ENCODE data around the gene RASGRP4.
"Not testable (repeated sequence)": the region's sequence is repeated elsewhere in the genome, so short reads cannot be mapped to it uniquely, and the experiment has no call there.

The RASGRP4 gene

DNA sequence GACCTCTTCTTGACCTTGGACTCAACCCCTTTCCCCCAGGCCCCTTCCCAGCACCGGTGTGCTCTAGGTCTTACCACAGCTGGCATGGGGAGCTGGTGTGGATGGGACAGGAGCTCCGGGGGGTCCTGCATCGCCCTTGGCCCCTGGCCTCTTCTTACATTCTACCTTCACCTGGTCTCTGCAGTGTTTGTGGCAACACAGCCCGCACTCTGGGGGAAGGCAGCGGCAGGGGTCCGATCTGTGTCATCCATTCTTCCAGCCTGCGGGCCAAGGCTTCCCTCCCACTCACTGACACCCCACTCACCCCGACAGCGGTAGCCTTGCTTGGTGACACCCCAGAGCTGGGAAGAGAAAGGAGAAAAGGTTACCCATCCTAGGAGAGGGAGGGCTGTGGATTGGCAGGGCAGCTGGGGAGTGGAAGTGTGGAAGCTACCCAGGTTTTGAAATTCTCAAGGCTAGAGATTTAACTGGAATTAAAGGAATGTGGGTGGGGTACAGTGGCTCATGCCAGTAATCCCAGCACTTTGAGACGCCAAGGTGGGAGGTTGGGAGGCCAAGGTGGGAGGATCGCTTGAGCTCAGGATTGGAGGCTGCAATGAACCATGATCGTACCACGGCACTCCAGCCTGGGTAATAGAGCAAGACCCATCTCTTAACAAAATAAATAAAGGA, 14.8 kb downstream of the RASGRP4 start:
- TF ChIP-seq POLR2A (IDR thresholded peaks at IDR 0.05; ENCODE audit: extremely low read depth, insufficient read length) (no peak), MYC (IDR thresholded peaks at IDR 0.05; ENCODE audit: low read depth, low read length) (no peak)
- TF ChIP-seq, protein P1, sequence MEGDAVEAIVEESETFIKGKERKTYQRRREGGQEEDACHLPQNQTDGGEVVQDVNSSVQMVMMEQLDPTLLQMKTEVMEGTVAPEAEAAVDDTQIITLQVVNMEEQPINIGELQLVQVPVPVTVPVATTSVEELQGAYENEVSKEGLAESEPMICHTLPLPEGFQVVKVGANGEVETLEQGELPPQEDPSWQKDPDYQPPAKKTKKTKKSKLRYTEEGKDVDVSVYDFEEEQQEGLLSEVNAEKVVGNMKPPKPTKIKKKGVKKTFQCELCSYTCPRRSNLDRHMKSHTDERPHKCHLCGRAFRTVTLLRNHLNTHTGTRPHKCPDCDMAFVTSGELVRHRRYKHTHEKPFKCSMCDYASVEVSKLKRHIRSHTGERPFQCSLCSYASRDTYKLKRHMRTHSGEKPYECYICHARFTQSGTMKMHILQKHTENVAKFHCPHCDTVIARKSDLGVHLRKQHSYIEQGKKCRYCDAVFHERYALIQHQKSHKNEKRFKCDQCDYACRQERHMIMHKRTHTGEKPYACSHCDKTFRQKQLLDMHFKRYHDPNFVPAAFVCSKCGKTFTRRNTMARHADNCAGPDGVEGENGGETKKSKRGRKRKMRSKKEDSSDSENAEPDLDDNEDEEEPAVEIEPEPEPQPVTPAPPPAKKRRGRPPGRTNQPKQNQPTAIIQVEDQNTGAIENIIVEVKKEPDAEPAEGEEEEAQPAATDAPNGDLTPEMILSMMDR (IDR thresholded peaks at IDR 0.05; ENCODE audit: low read depth, low read length), result no peak
- TF ChIP-seq, protein P2, sequence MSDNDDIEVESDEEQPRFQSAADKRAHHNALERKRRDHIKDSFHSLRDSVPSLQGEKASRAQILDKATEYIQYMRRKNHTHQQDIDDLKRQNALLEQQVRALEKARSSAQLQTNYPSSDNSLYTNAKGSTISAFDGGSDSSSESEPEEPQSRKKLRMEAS (IDR thresholded peaks at IDR 0.05; ENCODE audit: low read depth, low read length), result no peak
- DNase-seq (ENCODE audit: low read depth), result no peak
- H3K4me3 ChIP-seq (ENCODE audit: low read depth, low read length), result no peak overlapping the region

DNA sequence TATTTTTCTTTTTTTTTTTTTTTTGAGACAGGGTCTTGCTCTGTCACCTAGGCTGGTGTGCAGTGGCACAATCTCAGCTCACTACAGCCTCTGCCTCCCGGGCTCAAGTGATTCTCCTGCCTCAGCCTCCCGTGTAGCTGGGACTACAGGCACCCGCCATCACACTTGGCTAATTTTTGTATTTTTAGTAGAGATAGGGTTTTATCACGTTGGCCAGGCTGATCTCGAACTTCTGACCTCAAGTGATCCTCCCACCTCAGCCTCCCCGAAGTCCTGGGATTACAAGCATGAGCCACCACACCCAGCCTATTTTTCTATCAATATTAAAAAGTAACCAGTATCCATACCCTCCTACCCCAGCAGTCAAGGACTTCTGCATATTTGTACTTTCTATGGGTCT, 15.6 kb downstream of the RASGRP4 start:
- H3K4me3 ChIP-seq (ENCODE audit: low read depth, low read length); DNase-seq (ENCODE audit: low read depth): not testable (repeated sequence)

DNA sequence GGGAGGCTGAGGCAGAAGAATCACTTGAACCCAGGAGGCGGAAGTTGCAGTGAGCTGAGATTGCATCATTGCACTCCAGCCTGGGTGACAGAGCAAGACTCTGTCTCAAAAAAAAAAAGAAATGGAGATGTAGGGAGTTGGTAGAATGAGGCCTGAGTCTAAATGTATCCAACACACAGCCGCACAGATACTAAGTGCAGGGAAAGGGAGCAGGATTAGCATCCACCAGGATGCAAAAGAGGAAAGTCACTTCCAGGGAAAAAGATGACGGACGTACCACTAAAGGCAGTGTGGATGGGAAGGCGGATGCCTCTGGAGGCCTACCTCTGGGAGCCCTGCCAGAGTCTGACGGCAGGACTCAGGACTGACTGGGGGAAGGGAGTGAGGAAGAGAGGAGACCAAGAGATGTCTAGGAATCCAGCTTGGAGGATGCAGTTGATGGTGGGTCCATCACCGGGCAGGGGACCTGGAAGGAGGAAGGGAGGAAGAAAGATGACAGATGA, 16.3 kb downstream of the RASGRP4 start:
- H3K4me3 ChIP-seq (ENCODE audit: low read depth, low read length), result no peak overlapping the region
- no peak for DNase-seq (ENCODE audit: low read depth)
- no peak for TF ChIP-seq MYC (IDR thresholded peaks at IDR 0.05; ENCODE audit: low read depth, low read length)
- no peak for TF ChIP-seq POLR2A (IDR thresholded peaks at IDR 0.05; ENCODE audit: extremely low read depth, insufficient read length)
- TF ChIP-seq, protein P1 (IDR thresholded peaks at IDR 0.05; ENCODE audit: low read depth, low read length), result no peak
- TF ChIP-seq, protein P2 (IDR thresholded peaks at IDR 0.05; ENCODE audit: low read depth, low read length), result no peak

DNA sequence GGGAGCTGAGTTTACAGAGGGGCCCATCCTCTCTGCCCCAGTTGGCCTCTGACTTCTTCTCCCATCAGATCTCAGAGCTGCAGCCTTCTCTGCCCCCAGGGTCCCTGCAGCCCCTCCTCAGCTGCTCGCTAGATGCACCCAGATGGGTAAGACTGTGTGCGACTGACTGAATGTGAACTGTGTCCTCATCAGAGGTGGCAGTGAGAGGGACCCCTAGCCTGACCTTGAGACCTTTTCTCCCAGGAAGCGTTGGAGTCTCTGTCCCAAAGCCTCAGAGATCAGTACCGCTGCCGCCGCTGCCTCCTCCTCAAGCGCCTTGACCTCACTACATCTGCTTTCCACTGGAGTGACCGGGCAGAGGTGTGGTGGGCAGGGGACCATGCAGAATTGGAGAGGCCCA, 20.7 kb downstream of the RASGRP4 start:
- no peak overlapping the region for H3K4me3 ChIP-seq (ENCODE audit: low read depth, low read length)
- no peak for DNase-seq (ENCODE audit: low read depth)
- no peak for TF ChIP-seq MYC (IDR thresholded peaks at IDR 0.05; ENCODE audit: low read depth, low read length)
- TF ChIP-seq, protein P2 (IDR thresholded peaks at IDR 0.05; ENCODE audit: low read depth, low read length), result no peak
- TF ChIP-seq POLR2A (IDR thresholded peaks at IDR 0.05; ENCODE audit: extremely low read depth, insufficient read length), result no peak
- TF ChIP-seq, protein P1 (IDR thresholded peaks at IDR 0.05; ENCODE audit: low read depth, low read length), result no peak

DNA sequence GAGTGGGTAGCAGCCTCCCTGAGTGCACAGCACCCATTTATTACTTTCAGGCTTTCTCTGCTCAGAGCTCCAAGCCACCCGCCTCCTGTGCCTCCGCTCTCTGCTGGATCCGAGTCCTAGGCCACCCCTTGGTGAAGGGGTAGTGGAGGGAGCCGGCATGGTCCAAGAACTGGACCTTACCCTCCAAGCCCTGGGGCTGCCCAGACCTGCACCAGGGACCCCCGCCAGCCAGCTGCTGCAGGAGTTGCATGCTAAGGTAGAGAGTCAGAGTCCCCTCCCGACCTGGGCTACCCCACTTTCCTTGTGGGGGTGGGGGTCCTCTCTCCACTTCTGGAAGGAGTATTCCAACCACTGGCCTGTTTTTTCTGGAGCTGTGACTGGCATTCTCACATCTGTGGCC, 21.2 kb downstream of the RASGRP4 start:
- TF ChIP-seq, protein P1 (IDR thresholded peaks at IDR 0.05; ENCODE audit: low read depth, low read length), result no peak
- TF ChIP-seq MYC (IDR thresholded peaks at IDR 0.05; ENCODE audit: low read depth, low read length) (no peak), POLR2A (IDR thresholded peaks at IDR 0.05; ENCODE audit: extremely low read depth, insufficient read length) (no peak)
- TF ChIP-seq, protein P2 (IDR thresholded peaks at IDR 0.05; ENCODE audit: low read depth, low read length), result no peak
- H3K4me3 ChIP-seq (ENCODE audit: low read depth, low read length), result no peak overlapping the region
- no peak for DNase-seq (ENCODE audit: low read depth)

DNA sequence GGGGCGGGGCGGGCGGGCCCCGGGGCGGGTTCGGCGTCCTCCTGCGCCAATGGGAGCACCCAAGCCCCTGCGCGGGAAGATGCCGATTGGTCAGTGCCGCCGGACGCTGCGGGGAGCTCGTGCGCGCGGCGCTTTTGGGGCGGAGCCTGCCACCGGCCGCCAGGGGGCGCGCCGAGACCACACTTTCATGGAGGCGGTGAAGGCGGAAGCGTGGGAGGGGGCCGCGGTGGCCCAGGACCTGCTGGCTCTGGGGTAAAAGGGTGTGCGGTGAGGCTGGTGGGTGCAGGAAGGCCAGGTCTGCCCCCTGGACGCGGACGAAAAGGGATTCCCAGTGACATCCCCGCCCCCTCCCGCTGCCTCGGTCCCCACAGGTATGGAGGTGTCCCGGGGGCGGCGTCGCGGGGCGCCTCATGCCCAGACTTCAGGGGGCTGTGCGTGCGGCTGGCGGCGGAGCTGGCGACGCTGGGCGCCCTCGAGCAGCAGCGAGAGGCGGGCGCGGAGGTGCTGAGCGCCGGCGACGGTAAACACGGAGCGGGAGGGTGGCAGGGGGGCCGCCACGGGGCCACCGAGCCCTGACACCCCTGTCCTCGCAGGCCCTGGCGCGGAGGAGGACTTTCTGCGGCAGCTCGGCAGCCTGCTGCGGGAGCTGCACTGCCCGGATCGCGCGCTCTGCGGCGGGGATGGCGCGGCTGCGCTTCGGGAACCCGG, 22.9 kb downstream of the RASGRP4 start, which contains the start of gene FAM98C:
Gene FAM98C, plus strand, starts transcription at position 127 of the 708 bp plus-strand sequence. Its CDS starts 61 bp downstream, at position 188.
- DNase-seq (ENCODE audit: low read depth), result peak; percentile 95
- TF ChIP-seq, protein P1 (IDR thresholded peaks at IDR 0.05; ENCODE audit: low read depth, low read length), result peak; percentile 41
- TF ChIP-seq POLR2A (IDR thresholded peaks at IDR 0.05; ENCODE audit: extremely low read depth, insufficient read length), result no peak
- TF ChIP-seq, protein P2 (IDR thresholded peaks at IDR 0.05; ENCODE audit: low read depth, low read length), result peak; percentile 17; the same call in 1 of the 2 replicates
- no peak; the same call in none of the 2 replicates for TF ChIP-seq MYC (IDR thresholded peaks at IDR 0.05; ENCODE audit: low read depth, low read length)
- H3K4me3 ChIP-seq (ENCODE audit: low read depth, low read length), result peak within 1 kb of the TSS; percentile 36
